HepG2 (cell line): ENCODE data around the gene IL17F. TPM values are rescaled to one million over a fixed set of nuclear protein-coding genes. Genes with fewer than 3 reads are reported as not detected.

Source experiments
- ATF1 ChIP-seq: IDR thresholded peaks from 2 replicates; pipeline ENCODE4 v1.6.1; 2016; ENCODE audit warnings: mild to moderate bottlenecking, control low read depth
- E2F5 ChIP-seq: sonication (generic); formaldehyde crosslinking; conservative IDR thresholded peaks from 2 replicates; pipeline ENCODE4 v1.4.0; 2020; ENCODE audit warnings: missing genetic modification reagents
- ELF1 ChIP-seq: sonication (generic); formaldehyde crosslinking; IDR thresholded peaks from 2 replicates; pipeline ENCODE4 v1.4.0; 2020; ENCODE audit warnings: missing genetic modification reagents
- GATA4 ChIP-seq: sonication (generic); IDR thresholded peaks from 2 replicates; pipeline ENCODE4 v1.6.1; 2016; ENCODE audit warnings: antibody characterized with exemption, low read depth, borderline replicate concordance
- HMGXB3 ChIP-seq: sonication (generic); formaldehyde crosslinking; IDR thresholded peaks from 2 replicates; pipeline ENCODE4 v1.4.0; 2020; ENCODE audit warnings: missing genetic modification reagents, borderline replicate concordance
- MAZ ChIP-seq, 2 experiments: sonication (generic) in 1 of 2; formaldehyde crosslinking in 1 of 2; IDR thresholded peaks; 2 replicates each; pipeline versions ENCODE4 v1.5.0 to v1.6.1; 2012 to 2020; ENCODE audit warnings: low read depth in 2 of 2, mild to moderate bottlenecking in 2 of 2, borderline replicate concordance in 1 of 2, improper control_type of control experiment in 1 of 2, low read length in 1 of 2, missing genetic modification reagents in 1 of 2, moderate library complexity in 1 of 2
- NCOA1 ChIP-seq: sonication (generic); formaldehyde crosslinking; IDR thresholded peaks from 2 replicates; pipeline ENCODE4 v1.9.0; 2021; ENCODE audit warnings: missing genetic modification reagents
- NFYC ChIP-seq: IDR thresholded peaks from 2 replicates; pipeline ENCODE4 v1.6.1; 2016; ENCODE audit warnings: missing genetic modification reagents, missing compliant biosample characterization
- NONO ChIP-seq, 2 experiments: fragments of 450-650 bp in 1 of 2; sonication (generic) in 1 of 2; formaldehyde crosslinking in 1 of 2; IDR thresholded peaks in 1 of 2; conservative IDR thresholded peaks in 1 of 2; 2 replicates each; pipeline versions ENCODE4 v1.6.1 to v1.8.0; 2017 to 2022; ENCODE audit warnings: mild to moderate bottlenecking in 1 of 2, missing genetic modification reagents in 1 of 2, moderate library complexity in 1 of 2
- NR2C2 ChIP-seq: sonication (generic); formaldehyde crosslinking; IDR thresholded peaks from 2 replicates; pipeline ENCODE4 v1.4.0; 2020; ENCODE audit warnings: missing genetic modification reagents, mild to moderate bottlenecking, moderate library complexity, borderline replicate concordance
- SP140L ChIP-seq: sonication (generic); formaldehyde crosslinking; IDR thresholded peaks from 2 replicates; pipeline ENCODE4 v1.4.0; 2020; ENCODE audit warnings: missing genetic modification reagents, borderline replicate concordance
- XBP1 ChIP-seq: sonication (generic); formaldehyde crosslinking; IDR thresholded peaks from 2 replicates; pipeline ENCODE4 v1.5.0; 2020; ENCODE audit warnings: missing genetic modification reagents
- ZNF180 ChIP-seq: sonication (generic); formaldehyde crosslinking; IDR thresholded peaks from 2 replicates; pipeline ENCODE4 v1.4.0; 2020; ENCODE audit warnings: low read depth, missing genetic modification reagents, borderline replicate concordance
- ZNF574 ChIP-seq: sonication (generic); formaldehyde crosslinking; IDR thresholded peaks from 2 replicates; pipeline ENCODE4 v1.4.0; 2020; ENCODE audit warnings: missing genetic modification reagents
- ZNF598 ChIP-seq: sonication (generic); formaldehyde crosslinking; IDR thresholded peaks from 2 replicates; pipeline ENCODE4 v1.5.1; 2020; ENCODE audit warnings: mild to moderate bottlenecking, missing genetic modification reagents, borderline replicate concordance
- ZNF788 ChIP-seq: sonication (generic); formaldehyde crosslinking; IDR thresholded peaks from 2 replicates; pipeline ENCODE4 v1.5.0; 2020; ENCODE audit warnings: mild to moderate bottlenecking, missing genetic modification reagents, borderline replicate concordance
- ZSCAN29 ChIP-seq: sonication (generic); formaldehyde crosslinking; conservative IDR thresholded peaks from 2 replicates; pipeline ENCODE4 v1.4.0; 2020; ENCODE audit warnings: mild to moderate bottlenecking, missing genetic modification reagents
- polyA plus RNA-seq, 8 experiments: library from polyadenylated mRNA; depleted of rRNA in 3 of 8; stranded (reverse) in 7 of 8; unstranded in 1 of 8; fragments of >200 nt; fragmentation: Illumina TruSeq in 4 of 8; extraction: Trizol in 4 of 8; gene quantifications; 2 replicates each; pipeline versions ENCODE4 v1.2.1 to v1.2.3, GENCODE V29; 2011 to 2016; ENCODE audit warnings: low read depth in 4 of 8, missing spikeins in 1 of 8, mixed read lengths in 1 of 8; ENCODE audit not compliant: insufficient read depth in 1 of 8
- total RNA-seq, 5 experiments: library from RNA; depleted of rRNA; stranded (reverse); fragments of >200 nt; fragmentation: Illumina TruSeq; extraction: Trizol; gene quantifications; 2 replicates each; pipeline ENCODE4 v1.2.3, GENCODE V29; 2016; ENCODE audit warnings: low read depth in 1 of 5

IL17F gene
- total and polyA plus RNA-seq, 2 of the 13 experiments (the other 11 are each of a cell fraction or from before 2014, with no cell fraction given): not detected

- TF ChIP-seq MAZ (IDR thresholded peaks at IDR 0.05; ENCODE audit: borderline replicate concordance, low read depth, low read length) (peak; percentile 85; the same call in 1 of the 2 replicates), MAZ (CRISPR knock-in tag; IDR thresholded peaks at IDR 0.05; ENCODE audit: low read depth) (peak; percentile 45; the same call in 1 of the 2 replicates), HMGXB3 (peak; percentile 95), ZNF598 (CRISPR knock-in tag) (peak; percentile 76), SP140L (no peak), NFYC (CRISPR knock-in tag) (peak; percentile 98), ELF1 (peak; percentile 92), ZNF180 (CRISPR knock-in tag) (0 out of 2 replicates have a peak, but pooled peaks have one; percentile 55), NR2C2 (CRISPR knock-in tag) (peak; percentile 94), ZNF788 (CRISPR knock-in tag) (peak; percentile 89; the same call in 1 of the 2 replicates), NONO (IDR thresholded peaks at IDR 0.05) (no peak), NONO (CRISPR knock-in tag; conservative IDR thresholded peaks at IDR 0.05) (peak; percentile 89), ZSCAN29 (CRISPR knock-in tag) (peak; percentile 84; the same call in 1 of the 2 replicates), XBP1 (no peak), ZNF574 (CRISPR knock-in tag) (peak; percentile 81), GATA4 (no peak), E2F5 (CRISPR knock-in tag) (peak; percentile 99), ATF1 (CRISPR knock-in tag) (peak; percentile 92), NCOA1 (CRISPR knock-in tag) (no peak; the same call in 1 of the 2 replicates)
These were observed 40.3 kb upstream of the IL17F start, which contains the start of gene MCM3 (continued) for GRCh38 chr6:52284460-52285176.
